RWPE2 (cell line): ENCODE measurements around the gene MAST3.
A peak's percentile ranks its signal among the peaks of the same experiment; 100 is the strongest.

ENCODE experiments used
- ATAC-seq: fragments of 200-7000 bp; cut with Tn5 transposase; 3 replicates; pipeline ENCODE4 v1.9.1; 2021; ENCODE audit warnings: low read depth
- DNase-seq: peaks from one replicate; pipeline ENCODE4 v3.0.0-alpha.2; 2020; ENCODE audit warnings: low spot score
- H3K27ac ChIP-seq: fragments of 450-650 bp; 2 replicates; pipeline ENCODE4 v1.5.1; 2017; ENCODE audit warnings: mild to moderate bottlenecking; ENCODE audit not compliant: poor library complexity, severe bottlenecking
- H3K27me3 ChIP-seq: fragments of 250-450 bp; sonication (Bioruptor Pico); 2 replicates; pipeline ENCODE4 v1.5.1; 2021; ENCODE audit warnings: mild to moderate bottlenecking, moderate library complexity; ENCODE audit not compliant: insufficient read depth, poor library complexity, severe bottlenecking
- H3K36me3 ChIP-seq: fragments of 250-450 bp; sonication (Bioruptor Pico); 2 replicates; pipeline ENCODE4 v1.5.1; 2020; ENCODE audit warnings: low read depth, mild to moderate bottlenecking, moderate library complexity
- H3K4me1 ChIP-seq: fragments of 250-450 bp; sonication (Bioruptor Pico); 2 replicates; pipeline ENCODE4 v1.5.1; 2021; ENCODE audit warnings: mild to moderate bottlenecking, moderate library complexity; ENCODE audit not compliant: insufficient read depth, poor library complexity, severe bottlenecking
- H3K4me3 ChIP-seq: fragments of 250-450 bp; sonication (Bioruptor Pico); 2 replicates; pipeline ENCODE4 v1.5.1; 2021; ENCODE audit warnings: mild to moderate bottlenecking, moderate library complexity; ENCODE audit not compliant: severe bottlenecking
- H3K9me3 ChIP-seq: fragments of 250-450 bp; sonication (Bioruptor Pico); 2 replicates; pipeline ENCODE4 v1.5.1; 2021; ENCODE audit warnings: mild to moderate bottlenecking, moderate library complexity; ENCODE audit not compliant: severe bottlenecking
- CTCF ChIP-seq: fragments of 450-650 bp; IDR thresholded peaks from one replicate; pipeline ENCODE4 v1.5.1; 2017; ENCODE audit warnings: mild to moderate bottlenecking, moderate library complexity; ENCODE audit not compliant: poor library complexity, severe bottlenecking

The MAST3 gene

GRCh38 chr19:18057557-18057956 lies 40.0 kb upstream of the MAST3 start:
- Histone ChIP-seq H3K27ac (no peak overlapping the region), H3K4me1 (no peaks in the 10 kb centered on the region), H3K27me3 (no peaks in the 10 kb centered on the region), H3K9me3 (no peaks in the 10 kb centered on the region), H3K36me3 (no peaks in the 10 kb centered on the region), H3K4me3 (no peak overlapping the region)
- TF ChIP-seq CTCF = no peak
- no peak for DNase-seq
- no peak for ATAC-seq

- no peak overlapping the region for H3K4me3 ChIP-seq
- no peak overlapping the region for H3K27ac ChIP-seq
- DNase-seq = no peak
- H3K36me3 ChIP-seq = no peaks in the 10 kb centered on the region
- ATAC-seq = peak; percentile 82
- no peaks in the 10 kb centered on the region for H3K9me3 ChIP-seq
- H3K4me1 ChIP-seq = no peaks in the 10 kb centered on the region
- TF ChIP-seq CTCF = peak; percentile 90
- H3K27me3 ChIP-seq = no peaks in the 10 kb centered on the region
These were observed 39.2 kb upstream of the MAST3 start for GRCh38 chr19:18058208-18059009.

- H3K27me3 ChIP-seq = no peaks in the 10 kb centered on the region
- H3K4me1 ChIP-seq = no peaks in the 10 kb centered on the region
- H3K9me3 ChIP-seq = no peaks in the 10 kb centered on the region
- H3K4me3 ChIP-seq = no peak overlapping the region
- no peak for TF ChIP-seq CTCF
- no peak overlapping the region for H3K27ac ChIP-seq
- ATAC-seq (no peak), DNase-seq (no peak)
- no peaks in the 10 kb centered on the region for H3K36me3 ChIP-seq
These were observed 38.3 kb upstream of the MAST3 start for GRCh38 chr19:18059297-18059696.

- no peak overlapping the region for H3K27ac ChIP-seq
- no peak overlapping the region for H3K4me3 ChIP-seq
- H3K4me1 ChIP-seq = no peaks in the 10 kb centered on the region
- DNase-seq (no peak), ATAC-seq (no peak)
- no peak for TF ChIP-seq CTCF
- H3K27me3 ChIP-seq = no peaks in the 10 kb centered on the region
- H3K36me3 ChIP-seq = no peaks in the 10 kb centered on the region
- no peaks in the 10 kb centered on the region for H3K9me3 ChIP-seq
These were observed 37.7 kb upstream of the MAST3 start for GRCh38 chr19:18059902-18060301.

- H3K4me1 ChIP-seq = no peaks in the 10 kb centered on the region
- ATAC-seq = no peak
- no peak overlapping the region for H3K4me3 ChIP-seq
- no peak for DNase-seq
- no peaks in the 10 kb centered on the region for H3K9me3 ChIP-seq
- H3K27me3 ChIP-seq = no peaks in the 10 kb centered on the region
- H3K27ac ChIP-seq = no peak overlapping the region
- no peak for TF ChIP-seq CTCF
- H3K36me3 ChIP-seq = no peaks in the 10 kb centered on the region
These were observed 37.1 kb upstream of the MAST3 start for GRCh38 chr19:18060472-18060871.
